GM12878 (cell line): ENCODE measurements around the gene PLEKHA1. TPM values are rescaled to one million over a fixed set of nuclear protein-coding genes. Genes with fewer than 3 reads are reported as not detected.

Experiments
- ATAC-seq: fragments of 200-7000 bp; cut with Tn5 transposase; 3 replicates; pipeline ENCODE4 v1.9.1; 2020; ENCODE audit warnings: mild to moderate bottlenecking, moderate library complexity
- BruUV-seq: library from RNA; stranded (reverse); fragments of 400-500 nt; replicated peaks from 2 replicates; lab custom pipeline; 2021; lab: Mats Ljungman, UMichigan
- CTCF ChIA-PET: fragments of 300-600 bp; sonication (Branson Sonifier 250); formaldehyde crosslinking; extraction: SDS; loops from one replicate; lab custom pipeline; 2021; ENCODE audit warnings: inconsistent platforms; lab: Yijun Ruan, JAX
- POLR2A ChIA-PET: fragments of 350-600 bp; formaldehyde crosslinking; extraction: SDS; loops from one replicate; lab custom pipeline; 2021; ENCODE audit warnings: inconsistent platforms; lab: Charles Lee
- RAD21 ChIA-PET: fragments of 300-600 bp; sonication (Branson Sonifier 250); formaldehyde crosslinking; loops from one replicate; lab custom pipeline; 2023; ENCODE audit warnings: antibody characterized with exemption; ENCODE audit not compliant: unreplicated experiment; lab: Charles Lee
- SMC1A ChIA-PET: fragments of 300-600 bp; sonication (Branson Sonifier 250); formaldehyde crosslinking; loops from one replicate; lab custom pipeline; 2023; ENCODE audit not compliant: unreplicated experiment, uncharacterized antibody; lab: Charles Lee
- DNase-seq: peaks from one replicate; pipeline ENCODE4 v3.0.0-alpha.2; 2011; ENCODE audit warnings: low read depth, low spot score
- FAIRE-seq: peaks from 3 replicates; lab custom pipeline; 2011; peaks lifted over from hg19 to GRCh38; lab: Jason Lieb, UNC
- H2AFZ ChIP-seq: 2 replicates; pipeline ENCODE4 v1.6.0; 2011; ENCODE audit warnings: low read depth, low read length, control low read depth; ENCODE audit not compliant: control insufficient read depth
- H3K27ac ChIP-seq: 2 replicates; pipeline ENCODE4 v1.5.1; 2011; ENCODE audit warnings: control low read depth; ENCODE audit not compliant: control insufficient read depth, insufficient read depth
- H3K27me3 ChIP-seq, 2 experiments: replicated peaks in 1 of 2; 2 replicates each; pipeline versions ENCODE4 v1.6.0 to v1.6.1; 2011; ENCODE audit warnings: low read length in 1 of 2; ENCODE audit not compliant: control insufficient read depth in 2 of 2, insufficient read depth in 2 of 2
- H3K36me3 ChIP-seq, 2 experiments: 2 replicates each; pipeline ENCODE4 v1.5.1; 2011; ENCODE audit warnings: low read length in 1 of 2; ENCODE audit not compliant: control insufficient read depth in 2 of 2, insufficient read depth in 2 of 2
- H3K4me1 ChIP-seq: 2 replicates; pipeline ENCODE4 v1.6.1; 2011; ENCODE audit warnings: mild to moderate bottlenecking, low read length, moderate library complexity, mixed read lengths; ENCODE audit not compliant: control insufficient read depth, insufficient read depth
- H3K4me2 ChIP-seq: 2 replicates; pipeline ENCODE4 v1.6.0; 2011; ENCODE audit warnings: control low read depth; ENCODE audit not compliant: control insufficient read depth, insufficient read depth
- H3K4me3 ChIP-seq: fragments of 200-600 bp; sonication (generic); 2 replicates; pipeline ENCODE4 v1.5.1; 2016
- H3K79me2 ChIP-seq: 2 replicates; pipeline ENCODE4 v1.6.0; 2011; ENCODE audit warnings: low read length; ENCODE audit not compliant: control insufficient read depth, insufficient read depth
- H3K9ac ChIP-seq: 2 replicates; pipeline ENCODE4 v1.8.0; 2011; ENCODE audit warnings: low read length, control low read depth, mixed read lengths; ENCODE audit not compliant: control insufficient read depth, insufficient read depth
- H3K9me3 ChIP-seq: replicated peaks from 3 replicates; pipeline ENCODE4 v1.5.1; 2011; ENCODE audit warnings: mild to moderate bottlenecking, low read length; ENCODE audit not compliant: control insufficient read depth, insufficient read depth
- H4K20me1 ChIP-seq: 2 replicates; pipeline ENCODE4 v1.6.0; 2011; ENCODE audit not compliant: control insufficient read depth, insufficient read depth
- ATF7 ChIP-seq: fragments of 450-650 bp; IDR thresholded peaks from 2 replicates; pipeline ENCODE4 v1.6.1; 2016; ENCODE audit warnings: low read depth, mild to moderate bottlenecking
- CREB1 ChIP-seq: IDR thresholded peaks from 2 replicates; pipeline ENCODE4 v1.6.1; 2012; ENCODE audit warnings: low read depth, mild to moderate bottlenecking, inconsistent platforms
- MYB ChIP-seq: fragments of 150-350 bp; IDR thresholded peaks from 2 replicates; pipeline ENCODE4 v1.6.1; 2014; ENCODE audit warnings: mild to moderate bottlenecking, low read depth, low read length, borderline replicate concordance
- NBN ChIP-seq: fragments of 450-650 bp; IDR thresholded peaks from 2 replicates; pipeline ENCODE4 v1.6.1; 2016
- NFIC ChIP-seq: IDR thresholded peaks from 2 replicates; pipeline ENCODE4 v1.6.1; 2012; ENCODE audit warnings: low read depth, mild to moderate bottlenecking, inconsistent platforms, low read length, moderate library complexity
- NR2F1 ChIP-seq: fragments of 450-650 bp; conservative IDR thresholded peaks from 2 replicates; pipeline ENCODE4 v1.6.1; 2017; ENCODE audit warnings: mild to moderate bottlenecking
- NRF1 ChIP-seq: conservative IDR thresholded peaks from 2 replicates; pipeline ENCODE4 v1.6.1; 2011; ENCODE audit warnings: mild to moderate bottlenecking, low read depth, low read length, improper control_type of control experiment
- PAX8 ChIP-seq: fragments of 450-650 bp; IDR thresholded peaks from 2 replicates; pipeline ENCODE4 v1.6.1; 2017; ENCODE audit warnings: mild to moderate bottlenecking, moderate library complexity
- POLR2AphosphoS2 ChIP-seq: IDR thresholded peaks from 2 replicates; pipeline ENCODE4 v1.6.1; 2011; ENCODE audit warnings: low read depth, mild to moderate bottlenecking, low read length, improper control_type of control experiment, moderate library complexity
- RAD21 ChIP-seq: IDR thresholded peaks from 2 replicates; pipeline ENCODE4 v1.6.1; 2011; ENCODE audit warnings: mild to moderate bottlenecking, low read depth, low read length, moderate library complexity; ENCODE audit not compliant: insufficient read depth
- TCF12 ChIP-seq: IDR thresholded peaks from 2 replicates; pipeline ENCODE4 v1.6.1; 2011; ENCODE audit warnings: low read depth, mild to moderate bottlenecking, low read length
- ZNF24 ChIP-seq: fragments of 450-650 bp; IDR thresholded peaks from 2 replicates; pipeline ENCODE4 v1.6.1; 2017; ENCODE audit warnings: antibody characterized with exemption, mild to moderate bottlenecking
- WGBS: methylation state at CpG from one replicate; pipeline ENCODE4 v1.1.6; 2016; ENCODE audit warnings: low lambda C conversion rate; ENCODE audit not compliant: insufficient replicate concordance, insufficient coverage; ENCODE audit errors: missing lambda C conversion rate; 5-methylcytosine and 5-hydroxymethylcytosine counted together
- in situ Hi-C: fragments of 300-500 bp; cut with MboI; formaldehyde crosslinking; loops from 9 replicates; pipeline ENCODE4 v1.14.3; 2018; ENCODE audit warnings: mixed read lengths
- intact Hi-C: fragments of 100-400 bp; cut with micrococcal nuclease; formaldehyde crosslinking; loops from one replicate; pipeline ENCODE4 v1.14.2; 2022; ENCODE audit not compliant: unreplicated experiment
- polyA plus RNA-seq, 11 experiments: library from polyadenylated mRNA; depleted of rRNA in 4 of 11; unstranded in 6 of 11; stranded (reverse) in 5 of 11; fragments of >200 nt; fragmentation: Nextera tagmentation in 4 of 11; fragmentation: Illumina TruSeq in 1 of 11; extraction: Ambion mirVana in 4 of 11; extraction: Trizol in 1 of 11; gene quantifications; 1 replicate in 1 of 11; 2 replicates in 10 of 11; pipeline versions ENCODE4 v1.2.1 to v1.2.3, GENCODE V29; 2011 to 2016; ENCODE audit warnings: inconsistent platforms in 2 of 11, missing spikeins in 2 of 11, low read depth in 1 of 11
- total RNA-seq, 4 experiments: library from RNA; depleted of rRNA in 3 of 4; stranded (reverse); fragments of >200 nt in 3 of 4; fragmentation: Illumina TruSeq in 1 of 4; extraction: Trizol in 1 of 4; gene quantifications; 2 replicates each; pipeline versions ENCODE4 v1.2.1 to v1.2.3, GENCODE V29; 2013 to 2021
- TF ChIP-seq, protein P1 (sequence below), 3 experiments: IDR thresholded peaks in 2 of 3; conservative IDR thresholded peaks in 1 of 3; 2 replicates each; pipeline ENCODE4 v1.5.1; 2011; ENCODE audit warnings: low read depth in 3 of 3, low read length in 3 of 3, mild to moderate bottlenecking in 3 of 3, control low read depth in 2 of 3, moderate library complexity in 2 of 3, inconsistent platforms in 1 of 3, mixed read lengths in 1 of 3; ENCODE audit not compliant: control insufficient read depth in 2 of 3, insufficient read depth in 1 of 3; ENCODE audit errors: extremely low read depth in 1 of 3
- TF ChIP-seq, protein P2 (sequence below): IDR thresholded peaks from 2 replicates; pipeline ENCODE4 v1.6.1; 2012; ENCODE audit warnings: mild to moderate bottlenecking, low read depth, low read length

PLEKHA1 gene
- total and polyA plus RNA-seq, 10 of the 15 experiments (the other 5 are each of a cell fraction or from before 2014, with no cell fraction given) = 0.15 to 6.0 (median 0.32) TPM

DNA sequence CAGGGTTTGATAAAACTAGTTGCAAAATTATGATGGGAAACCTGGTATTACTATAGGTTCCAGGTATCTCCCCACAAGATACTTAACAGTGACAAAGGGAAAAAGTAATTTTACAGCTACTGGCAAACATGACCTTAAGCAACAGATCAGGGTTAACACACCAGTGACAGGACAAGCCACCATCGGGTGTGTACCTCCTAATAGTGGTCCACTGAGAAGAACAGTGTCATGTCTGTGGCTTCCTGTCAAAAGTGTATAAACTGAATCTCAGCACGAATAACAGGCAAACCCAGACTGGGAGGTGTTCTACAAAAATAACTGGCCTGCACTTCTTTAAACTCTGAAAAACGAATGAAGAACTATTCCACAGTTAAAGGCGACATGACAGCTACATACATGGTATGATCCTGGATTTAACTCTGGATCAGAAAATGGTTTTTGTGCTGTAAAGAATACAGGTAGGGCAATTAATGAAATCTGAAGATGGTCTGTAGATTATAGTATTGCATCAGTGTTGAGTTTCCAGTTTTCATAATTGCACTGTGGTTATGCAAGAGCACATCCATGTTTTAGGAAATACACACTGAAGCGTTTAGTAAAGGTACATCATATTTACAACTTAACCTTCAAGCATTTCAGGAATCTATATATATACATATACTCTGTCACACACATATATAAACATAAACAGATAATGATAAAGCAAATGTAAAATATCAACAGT is 47.9 kb downstream of the PLEKHA1 start:
- Histone ChIP-seq H3K4me2 (no peak overlapping the region), H3K4me3 (no peak overlapping the region), H3K27ac (no peak overlapping the region), H3K4me1 (no peaks in the 10 kb centered on the region), H3K36me3 (no peaks in the 10 kb centered on the region)
- CTCF ChIA-PET = interaction anchor here (3.1 kb wide), 1 partner anchor 12 kb away, joined by 25 read pairs; no protein-coding TSS in a partner anchor
- ATAC-seq = no peak
- WGBS = 35% methylated on average over 5 of the region's 5 CpGs
- no peak for TF ChIP-seq MYB
- TF ChIP-seq POLR2AphosphoS2 = no peak
- TF ChIP-seq CREB1 = no peak
- TF ChIP-seq, protein P1, sequence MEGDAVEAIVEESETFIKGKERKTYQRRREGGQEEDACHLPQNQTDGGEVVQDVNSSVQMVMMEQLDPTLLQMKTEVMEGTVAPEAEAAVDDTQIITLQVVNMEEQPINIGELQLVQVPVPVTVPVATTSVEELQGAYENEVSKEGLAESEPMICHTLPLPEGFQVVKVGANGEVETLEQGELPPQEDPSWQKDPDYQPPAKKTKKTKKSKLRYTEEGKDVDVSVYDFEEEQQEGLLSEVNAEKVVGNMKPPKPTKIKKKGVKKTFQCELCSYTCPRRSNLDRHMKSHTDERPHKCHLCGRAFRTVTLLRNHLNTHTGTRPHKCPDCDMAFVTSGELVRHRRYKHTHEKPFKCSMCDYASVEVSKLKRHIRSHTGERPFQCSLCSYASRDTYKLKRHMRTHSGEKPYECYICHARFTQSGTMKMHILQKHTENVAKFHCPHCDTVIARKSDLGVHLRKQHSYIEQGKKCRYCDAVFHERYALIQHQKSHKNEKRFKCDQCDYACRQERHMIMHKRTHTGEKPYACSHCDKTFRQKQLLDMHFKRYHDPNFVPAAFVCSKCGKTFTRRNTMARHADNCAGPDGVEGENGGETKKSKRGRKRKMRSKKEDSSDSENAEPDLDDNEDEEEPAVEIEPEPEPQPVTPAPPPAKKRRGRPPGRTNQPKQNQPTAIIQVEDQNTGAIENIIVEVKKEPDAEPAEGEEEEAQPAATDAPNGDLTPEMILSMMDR (IDR thresholded peaks at IDR 0.05 in 2 of 3, conservative IDR thresholded peaks at IDR 0.05 in 1 of 3; ENCODE audit: control insufficient read depth in 2 of 3, extremely low read depth in 1 of 3, insufficient read depth in 1 of 3, low read depth in 3 of 3, low read length in 3 of 3) = no peak
- TF ChIP-seq NRF1 = no peak
- no peak for TF ChIP-seq PAX8
- no peak for TF ChIP-seq NBN
- no peak for TF ChIP-seq ATF7
- TF ChIP-seq, protein P2, sequence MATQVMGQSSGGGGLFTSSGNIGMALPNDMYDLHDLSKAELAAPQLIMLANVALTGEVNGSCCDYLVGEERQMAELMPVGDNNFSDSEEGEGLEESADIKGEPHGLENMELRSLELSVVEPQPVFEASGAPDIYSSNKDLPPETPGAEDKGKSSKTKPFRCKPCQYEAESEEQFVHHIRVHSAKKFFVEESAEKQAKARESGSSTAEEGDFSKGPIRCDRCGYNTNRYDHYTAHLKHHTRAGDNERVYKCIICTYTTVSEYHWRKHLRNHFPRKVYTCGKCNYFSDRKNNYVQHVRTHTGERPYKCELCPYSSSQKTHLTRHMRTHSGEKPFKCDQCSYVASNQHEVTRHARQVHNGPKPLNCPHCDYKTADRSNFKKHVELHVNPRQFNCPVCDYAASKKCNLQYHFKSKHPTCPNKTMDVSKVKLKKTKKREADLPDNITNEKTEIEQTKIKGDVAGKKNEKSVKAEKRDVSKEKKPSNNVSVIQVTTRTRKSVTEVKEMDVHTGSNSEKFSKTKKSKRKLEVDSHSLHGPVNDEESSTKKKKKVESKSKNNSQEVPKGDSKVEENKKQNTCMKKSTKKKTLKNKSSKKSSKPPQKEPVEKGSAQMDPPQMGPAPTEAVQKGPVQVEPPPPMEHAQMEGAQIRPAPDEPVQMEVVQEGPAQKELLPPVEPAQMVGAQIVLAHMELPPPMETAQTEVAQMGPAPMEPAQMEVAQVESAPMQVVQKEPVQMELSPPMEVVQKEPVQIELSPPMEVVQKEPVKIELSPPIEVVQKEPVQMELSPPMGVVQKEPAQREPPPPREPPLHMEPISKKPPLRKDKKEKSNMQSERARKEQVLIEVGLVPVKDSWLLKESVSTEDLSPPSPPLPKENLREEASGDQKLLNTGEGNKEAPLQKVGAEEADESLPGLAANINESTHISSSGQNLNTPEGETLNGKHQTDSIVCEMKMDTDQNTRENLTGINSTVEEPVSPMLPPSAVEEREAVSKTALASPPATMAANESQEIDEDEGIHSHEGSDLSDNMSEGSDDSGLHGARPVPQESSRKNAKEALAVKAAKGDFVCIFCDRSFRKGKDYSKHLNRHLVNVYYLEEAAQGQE = no peak
- TF ChIP-seq RAD21 = no peak
- TF ChIP-seq NR2F1 = no peak
- TF ChIP-seq NFIC = no peak
- TF ChIP-seq TCF12 = no peak
- TF ChIP-seq ZNF24 = no peak
- TF ChIP-seq, all 136 proteins: peak for 0
- H3K9ac ChIP-seq = no peak overlapping the region
- no peaks in the 10 kb centered on the region for H3K79me2 ChIP-seq
- H3K9me3 ChIP-seq = no peaks in the 10 kb centered on the region
- in situ Hi-C loops (no loop called here), intact Hi-C loops (no loop called here)
- no peaks in the 10 kb centered on the region for H3K27me3 ChIP-seq
- FAIRE-seq (no peak), DNase-seq (no peak)
- RAD21 ChIA-PET = no interaction called here
- SMC1A ChIA-PET = no interaction called here
- no TSS peak for BruUV-seq
- POLR2A ChIA-PET = interaction anchor here (0.7 kb wide), 1 partner anchor 1783 kb away, joined by 6 read pairs; no protein-coding TSS in a partner anchor
- H4K20me1 ChIP-seq = no peaks in the 10 kb centered on the region
- no peak overlapping the region for H2AFZ ChIP-seq
